Aorta (tissue), 5 donors: Measurements from ENCODE around the gene NDUFS7. TPM values are rescaled to one million over a fixed set of nuclear protein-coding genes. Genes with fewer than 3 reads are reported as not detected.

Experiments used
- ATAC-seq: fragments of 200-7000 bp; cut with Tn5 transposase; one replicate; pipeline ENCODE4 v1.9.1; 2022; ENCODE audit warnings: moderate library complexity; ENCODE audit not compliant: low FRiP score
- DNase-seq, 2 donors: peaks; one replicate each; pipeline ENCODE4 v3.0.0-alpha.2; 2020
- H3K27ac ChIP-seq, 2 donors: one replicate each; pipeline ENCODE4 v1.5.1; 2013; ENCODE audit warnings: low read length in 2 of 2, mild to moderate bottlenecking in 2 of 2, moderate library complexity in 2 of 2, control low read depth in 1 of 2, inconsistent platforms in 1 of 2, low read depth in 1 of 2
- H3K27me3 ChIP-seq, 2 donors: one replicate each; pipeline ENCODE4 v1.6.1; 2013; ENCODE audit warnings: control low read depth in 1 of 2, low read length in 1 of 2, mild to moderate bottlenecking in 1 of 2, moderate library complexity in 1 of 2; ENCODE audit not compliant: insufficient read depth in 2 of 2, control insufficient read depth in 1 of 2
- H3K36me3 ChIP-seq, 2 donors: one replicate each; pipeline ENCODE4 v1.6.1; 2013; ENCODE audit warnings: control low read depth in 1 of 2, low read length in 1 of 2, mild to moderate bottlenecking in 1 of 2; ENCODE audit not compliant: insufficient read depth in 2 of 2, control insufficient read depth in 1 of 2
- H3K4me1 ChIP-seq, 2 donors: one replicate each; pipeline ENCODE4 v1.6.1; 2013; ENCODE audit warnings: low read length in 2 of 2, control low read depth in 1 of 2, mild to moderate bottlenecking in 1 of 2, moderate library complexity in 1 of 2; ENCODE audit not compliant: insufficient read depth in 2 of 2, control insufficient read depth in 1 of 2
- H3K4me3 ChIP-seq, 2 donors: one replicate each; pipeline ENCODE4 v1.5.1; 2013; ENCODE audit warnings: low read length in 2 of 2, control low read depth in 1 of 2, mild to moderate bottlenecking in 1 of 2
- H3K9me3 ChIP-seq: one replicate; pipeline ENCODE4 v1.6.1; 2013; ENCODE audit warnings: mild to moderate bottlenecking, low read length; ENCODE audit not compliant: control insufficient read depth
- WGBS, 2 donors: extraction: QIAGEN DNeasy Blood & Tissue Kit; methylation state at CpG; one replicate each; pipeline ENCODE4 v1.1.7; 2013; 5-methylcytosine and 5-hydroxymethylcytosine counted together
- intact Hi-C, 2 donors: fragments of 100-400 bp; cut with DNase I; formaldehyde crosslinking; loops; one replicate each; pipeline versions ENCODE4 v1.14.2 to v1.15.0; 2022
- polyA plus RNA-seq, 2 donors: library from polyadenylated mRNA; stranded (reverse); fragments of 200-250 nt; gene quantifications; one replicate each; pipeline ENCODE4 v1.2.3, GENCODE V29; 2013
- total RNA-seq, 2 donors: library from RNA; stranded (reverse); fragmentation: NEBNext Ultra II Directional; extraction: Animal tissue kit (Norgen Biotek cat#: 25700); gene quantifications; one replicate each; pipeline ENCODE4 v1.2.1, GENCODE V29; 2021
- donor health status: healthy with polysubstance abuse.
- donor health status: Bipolar disorder and iron deficiency.
- donor health status: DM: no; HTN: no; CAD: no.
- donor health status: DM: no; HTN: no; CAD: no.
- donor health status: DM: yes; HTN: yes; CAD: no.

NDUFS7 gene
- total and polyA plus RNA-seq, 4 donors: 47.7 to 105 (median 60.2) TPM

DNA sequence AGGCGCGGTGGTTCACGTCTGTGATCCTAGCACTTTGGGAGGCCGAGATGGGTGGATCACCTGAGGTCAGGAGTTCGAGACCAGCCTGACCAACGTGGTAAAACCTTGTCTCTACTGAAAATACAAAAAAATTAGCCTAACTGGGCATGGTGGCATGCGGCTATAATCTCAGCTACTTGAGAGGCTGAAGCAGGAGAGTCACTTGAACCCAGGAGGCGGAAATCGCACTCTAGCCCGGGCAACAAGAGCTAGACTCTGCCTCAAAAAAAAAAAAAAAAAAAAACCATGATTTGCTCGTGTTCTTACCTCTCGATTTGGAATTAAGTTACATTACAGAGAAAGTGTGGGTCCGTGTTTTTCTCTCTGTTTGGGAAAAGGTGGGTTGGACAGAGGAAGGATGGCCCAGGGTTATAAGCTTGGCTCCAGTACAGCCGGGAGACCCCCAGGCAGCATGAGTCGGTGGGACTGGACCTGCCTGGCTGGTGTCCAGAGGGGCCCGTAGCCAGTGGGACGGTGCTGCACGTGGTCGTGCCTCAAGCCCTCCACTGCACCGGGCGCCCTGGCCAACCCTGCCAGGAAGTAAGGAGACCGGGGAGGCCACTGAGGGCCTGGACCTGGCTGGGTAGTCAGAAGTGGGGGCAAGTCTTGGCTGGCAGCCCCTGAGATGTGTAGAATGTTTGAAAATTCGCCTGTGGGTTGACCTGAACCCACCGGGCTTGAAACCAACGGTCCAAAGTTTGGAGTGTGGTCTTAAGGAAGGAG lies 58.2 kb downstream of the NDUFS7 start:
- DNase-seq: no peak
- Histone ChIP-seq H3K4me1 (no peaks in the 10 kb centered on the region), H3K27me3 (no peaks in the 10 kb centered on the region), H3K27ac (no peak overlapping the region), H3K4me3 (no peak overlapping the region), H3K36me3 (peaks cover 0 to 4% of the 10 kb centered on the region in 2 donors), H3K9me3 (no peaks in the 10 kb centered on the region)
- intact Hi-C loops: no loop called here
- WGBS, 2 donors: 66 to 76% methylated on average over 25 of the region's 25 CpGs
- ATAC-seq: no peak

Other genes with a start within 250 kb of the NDUFS7 start
- 100 to 1,000 TPM in 1 of 2 donors, 10 to 100 TPM in 1; 97.2 to 165 TPM for gene SBNO2, start 209.6 kb upstream of the NDUFS7 start, total RNA-seq
- gene SBNO2, start 209.6 kb upstream of the NDUFS7 start, polyA plus RNA-seq: 10 to 100 TPM; 11.0 to 53.3 TPM
- gene STK11, start 178.1 kb upstream of the NDUFS7 start, total RNA-seq: 10 to 100 TPM; 39.4 to 59.5 TPM
- gene STK11, start 178.1 kb upstream of the NDUFS7 start, polyA plus RNA-seq: 10 to 100 TPM; 30.1 to 58.9 TPM
- 1 to 10 TPM; 3.0 to 3.7 TPM for gene CBARP, start 145.9 kb upstream of the NDUFS7 start, total RNA-seq
- gene CBARP, start 145.9 kb upstream of the NDUFS7 start, polyA plus RNA-seq: 1 to 10 TPM in 1 of 2 donors, under 1 TPM in 1; 0.88 to 1.1 TPM
- gene ATP5F1D, start 142.2 kb upstream of the NDUFS7 start, total RNA-seq: 100 to 1,000 TPM in 1 of 2 donors, 10 to 100 TPM in 1; 92.8 to 102 TPM
- gene ATP5F1D, start 142.2 kb upstream of the NDUFS7 start, polyA plus RNA-seq: 100 to 1,000 TPM; 131 to 164 TPM
- gene MIDN, start 135.3 kb upstream of the NDUFS7 start, total RNA-seq: 100 to 1,000 TPM; 112 to 121 TPM
- gene MIDN, start 135.3 kb upstream of the NDUFS7 start, polyA plus RNA-seq: 10 to 100 TPM; 11.8 to 27.4 TPM
- gene CIRBP, start 114.6 kb upstream of the NDUFS7 start, total RNA-seq: 100 to 1,000 TPM; 391 to 397 TPM
- 1,000 to 10,000 TPM in 1 of 2 donors, 100 to 1,000 TPM in 1; 252 to 1,634 TPM for gene CIRBP, start 114.6 kb upstream of the NDUFS7 start, polyA plus RNA-seq
- gene FAM174C, start 108.4 kb upstream of the NDUFS7 start, total RNA-seq: 10 to 100 TPM; 21.9 to 23.3 TPM
- 10 to 100 TPM; 43.8 to 68.8 TPM for gene FAM174C, start 108.4 kb upstream of the NDUFS7 start, polyA plus RNA-seq
- gene EFNA2, start 98.0 kb upstream of the NDUFS7 start, total RNA-seq: not detected
- 1 to 10 TPM in 1 of 2 donors, not detected in 1; 2.8 TPM for gene EFNA2, start 98.0 kb upstream of the NDUFS7 start, polyA plus RNA-seq
- gene GAMT, start 17.6 kb downstream of the NDUFS7 start, total RNA-seq: 10 to 100 TPM in 1 of 2 donors, 1 to 10 TPM in 1; 7.9 to 16.1 TPM
- 10 to 100 TPM; 21.2 to 40.2 TPM for gene GAMT, start 17.6 kb downstream of the NDUFS7 start, polyA plus RNA-seq
- gene DAZAP1, start 23.7 kb downstream of the NDUFS7 start, total RNA-seq: 10 to 100 TPM; 75.2 to 77.9 TPM
- gene DAZAP1, start 23.7 kb downstream of the NDUFS7 start, polyA plus RNA-seq: 10 to 100 TPM; 44.8 to 79.0 TPM
- gene RPS15, start 54.5 kb downstream of the NDUFS7 start, total RNA-seq: 100 to 1,000 TPM; 707 to 750 TPM
- 1,000 to 10,000 TPM; 2,784 to 2,878 TPM for gene RPS15, start 54.5 kb downstream of the NDUFS7 start, polyA plus RNA-seq
- under 1 TPM; 0.26 to 0.42 TPM for gene APC2, start 66.2 kb downstream of the NDUFS7 start, total RNA-seq
- gene APC2, start 66.2 kb downstream of the NDUFS7 start, polyA plus RNA-seq: under 1 TPM in 1 of 2 donors, not detected in 1; 0.03 TPM
- 10 to 100 TPM; 19.7 to 26.0 TPM for gene C19orf25, start 95.3 kb downstream of the NDUFS7 start, total RNA-seq
- 10 to 100 TPM; 19.0 to 33.5 TPM for gene C19orf25, start 95.3 kb downstream of the NDUFS7 start, polyA plus RNA-seq
- 1 to 10 TPM in 1 of 2 donors, not detected in 1; 3.1 TPM for gene PCSK4, start 106.4 kb downstream of the NDUFS7 start, total RNA-seq
- 1 to 10 TPM in 1 of 2 donors, under 1 TPM in 1; 0.75 to 6.0 TPM for gene PCSK4, start 106.4 kb downstream of the NDUFS7 start, polyA plus RNA-seq
- gene REEP6, start 107.3 kb downstream of the NDUFS7 start, total RNA-seq: 1 to 10 TPM in 1 of 2 donors, under 1 TPM in 1; 0.71 to 1.6 TPM
- gene REEP6, start 107.3 kb downstream of the NDUFS7 start, polyA plus RNA-seq: 10 to 100 TPM in 1 of 2 donors, 1 to 10 TPM in 1; 2.2 to 16.5 TPM
- gene ADAMTSL5, start 129.1 kb downstream of the NDUFS7 start, total RNA-seq: 10 to 100 TPM in 1 of 2 donors, 1 to 10 TPM in 1; 6.2 to 18.2 TPM
- gene ADAMTSL5, start 129.1 kb downstream of the NDUFS7 start, polyA plus RNA-seq: 1 to 10 TPM; 3.1 to 6.1 TPM
- gene PLK5, start 140.2 kb downstream of the NDUFS7 start, total RNA-seq: not detected
- under 1 TPM in 1 of 2 donors, not detected in 1; 0.15 TPM for gene PLK5, start 140.2 kb downstream of the NDUFS7 start, polyA plus RNA-seq
- gene MEX3D, start 184.4 kb downstream of the NDUFS7 start, total RNA-seq: 10 to 100 TPM; 16.1 to 20.5 TPM
- gene MEX3D, start 184.4 kb downstream of the NDUFS7 start, polyA plus RNA-seq: 1 to 10 TPM; 3.6 to 6.3 TPM
- gene MBD3, start 209.0 kb downstream of the NDUFS7 start, total RNA-seq: 10 to 100 TPM; 60.9 to 63.2 TPM
- 100 to 1,000 TPM in 1 of 2 donors, 10 to 100 TPM in 1; 37.6 to 106 TPM for gene MBD3, start 209.0 kb downstream of the NDUFS7 start, polyA plus RNA-seq
- 100 to 1,000 TPM; 153 to 155 TPM for gene UQCR11, start 221.6 kb downstream of the NDUFS7 start, total RNA-seq
- 100 to 1,000 TPM; 127 to 251 TPM for gene UQCR11, start 221.6 kb downstream of the NDUFS7 start, polyA plus RNA-seq